HFFc6 (cell line): ENCODE measurements around the gene FGF1. TPM values are rescaled to one million over a fixed set of nuclear protein-coding genes. Genes with fewer than 3 reads are reported as not detected.

ENCODE experiments used
- DNase-seq: peaks from one replicate; pipeline ENCODE4 v3.0.0-alpha.2; 2018
- H3K27ac Mint-ChIP-seq: 2 replicates; pipeline ENCODE4 v1.8.0; 2020; ENCODE audit warnings: mild to moderate bottlenecking, mixed read lengths
- H3K27me3 Mint-ChIP-seq: 2 replicates; pipeline ENCODE4 v1.8.0; 2021; ENCODE audit warnings: mild to moderate bottlenecking, moderate library complexity, mixed read lengths; ENCODE audit not compliant: insufficient read depth
- H3K36me3 Mint-ChIP-seq: 2 replicates; pipeline ENCODE4 v1.8.0; 2021; ENCODE audit warnings: low read depth, mixed read lengths
- H3K4me1 Mint-ChIP-seq: 2 replicates; pipeline ENCODE4 v1.8.0; 2020; ENCODE audit warnings: low read depth, mixed read lengths
- H3K4me3 Mint-ChIP-seq: 2 replicates; pipeline ENCODE4 v1.8.0; 2020; ENCODE audit warnings: mild to moderate bottlenecking, moderate library complexity, mixed read lengths
- H3K9me3 Mint-ChIP-seq: 2 replicates; pipeline ENCODE4 v1.8.0; 2020; ENCODE audit warnings: mild to moderate bottlenecking, mixed read lengths
- CTCF ChIP-seq: fragments of 200-600 bp; sonication (generic); IDR thresholded peaks from 2 replicates; pipeline ENCODE4 v1.5.0; 2021; ENCODE audit warnings: antibody characterized with exemption, mild to moderate bottlenecking
- total RNA-seq, 6 experiments: library from RNA; stranded (reverse); fragmentation: NEBNext Ultra II Directional; extraction: Animal tissue kit (Norgen Biotek cat#: 25700); gene quantifications; 2 replicates in 1 of 6; 3 replicates in 5 of 6; pipeline ENCODE4 v1.2.3, GENCODE V29; 2021

Gene FGF1
- total RNA-seq, 6 experiments from 2014 or later: 34.2 to 42.4 (median 37.2) TPM

DNA sequence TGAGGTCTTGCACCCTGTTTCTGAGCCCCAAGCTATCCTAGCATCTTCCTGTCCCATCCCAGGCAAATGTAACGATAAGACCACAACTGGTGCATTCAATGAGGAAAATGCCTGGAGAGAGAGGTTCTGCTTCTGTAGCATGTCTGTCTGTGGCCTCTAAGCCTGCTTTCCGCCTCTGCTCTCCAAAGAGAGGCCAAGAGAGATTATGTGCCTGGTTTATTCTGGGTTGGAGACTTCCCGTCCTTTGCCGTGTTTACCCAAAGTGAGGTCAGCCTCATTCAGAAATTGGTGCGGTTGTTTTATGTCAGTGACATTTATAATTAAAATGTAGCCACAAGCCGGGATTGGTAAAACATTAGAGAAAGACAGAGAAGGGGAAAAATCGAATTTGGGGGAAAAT, 77.8 kb downstream of the FGF1 start:
- no peak for TF ChIP-seq CTCF
- Mint-ChIP-seq H3K27ac (no peak overlapping the region), H3K36me3 (peaks cover 8% of the 10 kb centered on the region; the same call in 1 of the 2 replicates), H3K27me3 (no peaks in the 10 kb centered on the region), H3K4me1 (peaks cover 27% of the 10 kb centered on the region), H3K4me3 (no peak overlapping the region), H3K9me3 (no peaks in the 10 kb centered on the region)
- DNase-seq: no peak

GRCh38 chr5:142605611-142606010, 80.3 kb downstream of the FGF1 start:
- DNase-seq: no peak
- H3K9me3 Mint-ChIP-seq: no peaks in the 10 kb centered on the region
- TF ChIP-seq CTCF: no peak
- peaks cover 28% of the 10 kb centered on the region for H3K4me1 Mint-ChIP-seq
- H3K36me3 Mint-ChIP-seq: no peaks in the 10 kb centered on the region
- no peaks in the 10 kb centered on the region for H3K27me3 Mint-ChIP-seq
- no peak overlapping the region for H3K27ac Mint-ChIP-seq
- H3K4me3 Mint-ChIP-seq: no peak overlapping the region

GRCh38 chr5:142602720-142603245, 83.1 kb downstream of the FGF1 start:
- no peak overlapping the region for H3K27ac Mint-ChIP-seq
- H3K9me3 Mint-ChIP-seq: no peaks in the 10 kb centered on the region
- H3K36me3 Mint-ChIP-seq: no peaks in the 10 kb centered on the region
- no peak for DNase-seq
- no peak overlapping the region for H3K4me3 Mint-ChIP-seq
- H3K4me1 Mint-ChIP-seq: peaks cover 55% of the 10 kb centered on the region
- no peaks in the 10 kb centered on the region for H3K27me3 Mint-ChIP-seq
- no peak for TF ChIP-seq CTCF

DNA sequence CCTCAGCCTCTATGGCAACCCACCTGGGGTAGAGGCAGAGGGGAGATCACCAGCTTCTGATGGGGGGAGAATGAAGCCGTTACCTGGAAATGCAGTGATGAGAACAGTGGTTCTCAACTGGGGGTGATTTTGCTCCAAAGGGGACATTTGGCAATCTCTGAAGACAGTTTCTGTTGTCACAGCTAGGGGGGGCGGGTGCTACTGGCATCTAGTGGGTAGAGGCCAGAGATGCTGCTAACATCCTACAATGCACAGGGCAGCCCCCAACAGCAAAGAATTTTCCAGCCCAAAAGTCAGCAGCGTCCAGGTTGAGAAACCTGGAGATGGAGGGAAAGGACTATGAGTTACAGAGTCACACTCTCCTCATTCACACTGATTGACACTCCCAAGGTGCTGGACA, 84.5 kb downstream of the FGF1 start:
- TF ChIP-seq CTCF: peak; percentile 58; the same call in 1 of the 2 replicates
- H3K9me3 Mint-ChIP-seq: no peaks in the 10 kb centered on the region
- peak overlapping the region; percentile 76 for H3K27ac Mint-ChIP-seq
- peaks cover 63% of the 10 kb centered on the region for H3K4me1 Mint-ChIP-seq
- DNase-seq: no peak
- no peaks in the 10 kb centered on the region for H3K27me3 Mint-ChIP-seq
- H3K36me3 Mint-ChIP-seq: no peaks in the 10 kb centered on the region
- peak overlapping the region; percentile 84 for H3K4me3 Mint-ChIP-seq

DNA sequence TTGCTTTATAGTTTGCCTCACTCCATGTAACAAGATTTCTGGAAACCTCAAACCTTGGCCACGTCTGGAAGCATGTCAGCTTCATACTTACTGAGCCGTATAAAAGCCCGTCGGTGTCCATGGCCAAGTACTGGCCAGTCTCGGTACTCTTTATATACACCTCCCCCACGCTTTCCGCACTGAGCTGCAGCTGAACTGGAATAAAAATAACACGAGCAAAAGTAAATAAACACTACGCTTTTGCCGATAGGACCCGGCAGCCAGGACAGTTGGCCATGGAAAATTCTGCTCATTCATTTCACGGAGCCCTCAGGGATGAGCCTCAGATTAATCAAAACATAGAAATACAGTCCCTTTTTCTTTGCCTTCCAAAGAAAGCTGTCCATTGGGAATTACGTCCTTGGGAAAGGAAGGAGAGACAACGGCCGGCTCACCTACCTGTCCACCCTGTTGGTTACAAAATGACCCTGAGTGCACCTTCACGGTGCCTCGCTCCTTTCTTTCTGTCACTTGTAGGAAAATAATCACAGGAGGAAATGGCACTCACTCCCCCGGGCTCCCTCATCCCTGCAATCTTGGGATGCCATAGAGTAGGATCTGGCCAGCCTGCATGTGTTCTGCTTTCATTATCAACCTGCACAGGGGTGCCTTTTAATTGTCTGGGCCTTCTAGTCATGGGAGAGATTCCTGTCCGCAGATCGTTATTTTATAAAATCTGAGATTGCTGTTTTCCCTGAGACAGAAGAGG, 85.1 kb downstream of the FGF1 start:
- no peaks in the 10 kb centered on the region; the same call in 1 of the 2 replicates for H3K36me3 Mint-ChIP-seq
- peak overlapping the region; percentile 76 for H3K27ac Mint-ChIP-seq
- peak overlapping the region; percentile 84 for H3K4me3 Mint-ChIP-seq
- DNase-seq: peak; percentile 44
- H3K27me3 Mint-ChIP-seq: no peaks in the 10 kb centered on the region
- no peaks in the 10 kb centered on the region for H3K9me3 Mint-ChIP-seq
- no peak for TF ChIP-seq CTCF
- H3K4me1 Mint-ChIP-seq: peaks cover 63% of the 10 kb centered on the region
